GM23248 (cell line): ENCODE data around the gene CHRD. TPM values are rescaled to one million over a fixed set of nuclear protein-coding genes. Genes with fewer than 3 reads are reported as not detected.

Source experiments
- DNase-seq: peaks from one replicate; pipeline ENCODE4 v3.0.0-alpha.2; 2015
- H2AFZ ChIP-seq: fragments of 200-600 bp; sonication (generic); 2 replicates; pipeline ENCODE4 v1.6.1; 2016; ENCODE audit warnings: antibody characterized with exemption
- H3F3A ChIP-seq: fragments of 200-600 bp; sonication (generic); 2 replicates; pipeline ENCODE4 v1.6.1; 2016; ENCODE audit warnings: mild to moderate bottlenecking, antibody characterized with exemption, mixed run types; ENCODE audit not compliant: insufficient read depth
- H3K27ac ChIP-seq: fragments of 200-600 bp; sonication (generic); 2 replicates; pipeline ENCODE4 v1.5.1; 2016; ENCODE audit warnings: mild to moderate bottlenecking
- H3K27me3 ChIP-seq: fragments of 200-600 bp; sonication (generic); replicated peaks from 2 replicates; pipeline ENCODE4 v1.6.1; 2016; ENCODE audit warnings: mild to moderate bottlenecking; ENCODE audit not compliant: insufficient read depth
- H3K36me3 ChIP-seq: fragments of 200-600 bp; sonication (generic); 2 replicates; pipeline ENCODE4 v1.6.1; 2016; ENCODE audit warnings: low read depth, mild to moderate bottlenecking
- H3K4me1 ChIP-seq: fragments of 200-600 bp; sonication (generic); 2 replicates; pipeline ENCODE4 v1.6.1; 2016; ENCODE audit warnings: mild to moderate bottlenecking; ENCODE audit not compliant: insufficient read depth
- H3K4me2 ChIP-seq: fragments of 200-600 bp; sonication (generic); one replicate; pipeline ENCODE4 v1.6.1; 2016; ENCODE audit warnings: mild to moderate bottlenecking; ENCODE audit not compliant: unreplicated experiment
- H3K4me3 ChIP-seq: fragments of 200-600 bp; sonication (generic); 2 replicates; pipeline ENCODE4 v1.5.1; 2016; ENCODE audit warnings: mild to moderate bottlenecking
- H3K79me2 ChIP-seq: fragments of 200-600 bp; sonication (generic); 2 replicates; pipeline ENCODE4 v1.6.1; 2016; ENCODE audit warnings: mild to moderate bottlenecking; ENCODE audit not compliant: insufficient read depth
- H3K9ac ChIP-seq: fragments of 200-600 bp; sonication (generic); 2 replicates; pipeline ENCODE4 v1.6.1; 2016; ENCODE audit warnings: mild to moderate bottlenecking
- H3K9me2 ChIP-seq: fragments of 200-600 bp; sonication (generic); 2 replicates; pipeline ENCODE4 v1.6.1; 2016; ENCODE audit warnings: mixed run types, mild to moderate bottlenecking, moderate library complexity; ENCODE audit not compliant: insufficient read depth
- H3K9me3 ChIP-seq: fragments of 200-600 bp; sonication (generic); one replicate; pipeline ENCODE4 v1.6.1; 2017; ENCODE audit warnings: low read depth
- H4K20me1 ChIP-seq: fragments of 200-600 bp; sonication (generic); 2 replicates; pipeline ENCODE4 v1.6.0; 2016; ENCODE audit not compliant: insufficient read depth
- EZH2 ChIP-seq: fragments of 200-600 bp; sonication (generic); IDR thresholded peaks from 2 replicates; pipeline ENCODE4 v1.6.1; 2018; ENCODE audit warnings: antibody characterized with exemption, mild to moderate bottlenecking; ENCODE audit not compliant: insufficient read depth, poor library complexity, severe bottlenecking
- EZH2phosphoT487 ChIP-seq: fragments of 200-600 bp; sonication (generic); IDR thresholded peaks from 2 replicates; pipeline ENCODE4 v1.6.1; 2018; ENCODE audit warnings: antibody characterized with exemption, moderate library complexity, mild to moderate bottlenecking, low read depth; ENCODE audit not compliant: insufficient read depth
- WGBS, 2 experiments: methylation state at CpG; one replicate each; pipeline ENCODE4 v1.1.6; 2015 to 2017; ENCODE audit warnings: low lambda C conversion rate in 2 of 2, low coverage in 1 of 2; ENCODE audit errors: missing lambda C conversion rate in 2 of 2; 5-methylcytosine and 5-hydroxymethylcytosine counted together
- in situ Hi-C: fragments of 300-500 bp; cut with MboI; formaldehyde crosslinking; loops from 2 replicates; pipeline ENCODE4 v1.15.0; 2020
- polyA plus RNA-seq: library from polyadenylated mRNA; unstranded; fragments of >200 nt; fragmentation: Nextera tagmentation; extraction: Ambion mirVana; gene quantifications from 2 replicates; pipeline ENCODE4 v1.2.1, GENCODE V29; 2016
- total RNA-seq: library from RNA; depleted of rRNA; stranded (reverse); fragments of >200 nt; shearing (Covaris generic); gene quantifications from 2 replicates; pipeline ENCODE4 v1.2.3, GENCODE V29; 2014

CHRD gene
- total and polyA plus RNA-seq, 2 experiments from 2014 or later, result 0.15 to 0.22 TPM

- Histone ChIP-seq H3K79me2 (no peaks in the 10 kb centered on the region), H3F3A (peaks cover 20% of the 10 kb centered on the region), H3K27me3 (peaks cover 4% of the 10 kb centered on the region; the same call in 1 of the 2 replicates), H2AFZ (no peak overlapping the region), H3K4me1 (peaks cover 23% of the 10 kb centered on the region), H3K36me3 (0 out of 2 replicates have a peak, but pooled peaks cover 3% of the 10 kb centered on the region), H3K27ac (no peak overlapping the region), H3K9ac (no peak overlapping the region), H3K9me3 (no peaks in the 10 kb centered on the region), H3K4me2 (no peak overlapping the region), H3K9me2 (no peaks in the 10 kb centered on the region), H4K20me1 (no peaks in the 10 kb centered on the region), H3K4me3 (no peak overlapping the region)
- WGBS, 2 experiments, result 27 to 29% methylated on average over 6 of the region's 6 CpGs
- in situ Hi-C loops, result loop anchor here (10.0 to 25.0 kb wide), 2 partner anchors 151 to 414 kb away; no protein-coding TSS in a partner anchor
- TF ChIP-seq EZH2phosphoT487 (no peak), EZH2 (no peak)
- DNase-seq, result peak; percentile 86
These were observed 6.4 kb upstream of the CHRD start for GRCh38 chr3:184373422-184373821.

GRCh38 chr3:184375747-184376461 is 4.0 kb upstream of the CHRD start:
- WGBS, 2 experiments, result 80 to 85% methylated on average over 12 of the region's 12 CpGs

GRCh38 chr3:184377374-184377773 is 2.5 kb upstream of the CHRD start:
- Histone ChIP-seq H3K4me1 (peaks cover 8% of the 10 kb centered on the region; the same call in 1 of the 2 replicates), H3K9me3 (no peaks in the 10 kb centered on the region), H3F3A (no peaks in the 10 kb centered on the region; the same call in 1 of the 2 replicates), H3K27me3 (peaks cover 29% of the 10 kb centered on the region), H3K27ac (no peak overlapping the region), H4K20me1 (no peaks in the 10 kb centered on the region), H3K79me2 (no peaks in the 10 kb centered on the region), H3K4me3 (no peak overlapping the region), H2AFZ (no peak overlapping the region), H3K4me2 (no peak overlapping the region), H3K36me3 (no peaks in the 10 kb centered on the region), H3K9ac (no peak overlapping the region), H3K9me2 (no peaks in the 10 kb centered on the region)
- no peak for DNase-seq
- in situ Hi-C loops, result loop anchor here (10.0 kb wide), 1 partner anchor 147 kb away; no protein-coding TSS in a partner anchor
- no peak for TF ChIP-seq EZH2phosphoT487
- TF ChIP-seq EZH2, result no peak
- WGBS, 2 experiments, result 80% methylated on average over 5 of the region's 5 CpGs

More at GRCh38 chr3:184375747-184376461, 4.0 kb upstream of the CHRD start:
- no peaks in the 10 kb centered on the region for H3K9me2 ChIP-seq
- H3K27me3 ChIP-seq, result peaks cover 14% of the 10 kb centered on the region
- H3K36me3 ChIP-seq, result no peaks in the 10 kb centered on the region
- peaks cover 12% of the 10 kb centered on the region; the same call in 1 of the 2 replicates for H3K4me1 ChIP-seq
- no peaks in the 10 kb centered on the region for H4K20me1 ChIP-seq
- H2AFZ ChIP-seq, result no peak overlapping the region
- no peaks in the 10 kb centered on the region for H3K9me3 ChIP-seq
- no peak overlapping the region for H3K4me3 ChIP-seq
- TF ChIP-seq EZH2 (no peak), EZH2phosphoT487 (no peak)
- no peak overlapping the region for H3K4me2 ChIP-seq
- no peak overlapping the region for H3K9ac ChIP-seq
- H3K27ac ChIP-seq, result no peak overlapping the region
- H3K79me2 ChIP-seq, result no peaks in the 10 kb centered on the region
- no peaks in the 10 kb centered on the region; the same call in none of the 2 replicates for H3F3A ChIP-seq
- in situ Hi-C loops, result loop anchor here (10.0 kb wide), 1 partner anchor 149 kb away; no protein-coding TSS in a partner anchor
- no peak for DNase-seq

GRCh38 chr3:184377882-184378445 is 1.9 kb upstream of the CHRD start, which contains the start of gene THPO:
TSS of gene THPO (minus strand) at chr3:184378207. CDS start at chr3:184376259, 1,948 bp downstream.
- WGBS, 2 experiments, result 68 to 79% methylated on average over 7 of the region's 7 CpGs
- H3K4me1 ChIP-seq, result peaks cover 8% of the 10 kb centered on the region; the same call in 1 of the 2 replicates
- no peak within 1 kb of the TSS for H3K9ac ChIP-seq
- H3K27ac ChIP-seq, result no peak within 1 kb of the TSS
- no peaks in the 10 kb centered on the region for H3K9me2 ChIP-seq
- no peak within 1 kb of the TSS for H2AFZ ChIP-seq
- no peak within 1 kb of the TSS for H3K4me3 ChIP-seq
- H4K20me1 ChIP-seq, result no peaks in the 10 kb centered on the region
- H3K27me3 ChIP-seq, result peaks cover 33% of the 10 kb centered on the region
- no peaks in the 10 kb centered on the region; the same call in 1 of the 2 replicates for H3F3A ChIP-seq
- no peaks in the 10 kb centered on the region for H3K36me3 ChIP-seq
- TF ChIP-seq EZH2 (no peak), EZH2phosphoT487 (no peak)
- H3K9me3 ChIP-seq, result no peaks in the 10 kb centered on the region
- no peak within 1 kb of the TSS for H3K4me2 ChIP-seq
- in situ Hi-C loops, result loop anchor here (10.0 kb wide), 1 partner anchor 147 kb away; no protein-coding TSS in a partner anchor
- no peaks in the 10 kb centered on the region for H3K79me2 ChIP-seq
- DNase-seq, result no peak
